PC-3 (cell line): ENCODE data around the gene PSMA7. TPM values are rescaled to one million over a fixed set of nuclear protein-coding genes. Genes with fewer than 3 reads are reported as not detected.
A peak's percentile ranks its signal among the peaks of the same experiment; 100 is the strongest.

Experiments used
- ATAC-seq: fragments of 200-7000 bp; cut with Tn5 transposase; 2 replicates; pipeline ENCODE4 v1.9.1; 2020; ENCODE audit warnings: mild to moderate bottlenecking, moderate library complexity
- BruUV-seq: library from RNA; stranded (reverse); fragments of 400-500 nt; replicated peaks from 2 replicates; lab custom pipeline; 2021; lab: Mats Ljungman, UMichigan
- CTCF ChIA-PET: fragments of 300-600 bp; sonication (Branson Sonifier 250); formaldehyde crosslinking; loops from one replicate; lab custom pipeline; 2022; ENCODE audit warnings: antibody characterized with exemption; lab: Charles Lee
- POLR2A ChIA-PET: fragments of 300-600 bp; sonication (Branson Sonifier 250); formaldehyde crosslinking; loops from one replicate; lab custom pipeline; 2022; ENCODE audit warnings: antibody characterized with exemption; ENCODE audit not compliant: unreplicated experiment; lab: Charles Lee
- DNase-seq: peaks from one replicate; pipeline ENCODE4 v3.0.0-alpha.2; 2015
- H2AFZ ChIP-seq: fragments of 300-600 bp; sonication (generic); 2 replicates; pipeline ENCODE4 v1.6.0; 2016; ENCODE audit warnings: antibody characterized with exemption, low read length
- H3F3A ChIP-seq: fragments of 300-600 bp; sonication (generic); one replicate; pipeline ENCODE4 v1.6.0; 2017; ENCODE audit warnings: antibody characterized with exemption, low read length, control low read depth, mild to moderate bottlenecking; ENCODE audit not compliant: unreplicated experiment
- H3K27ac ChIP-seq: fragments of 300-600 bp; sonication (generic); 2 replicates; pipeline ENCODE4 v1.5.1; 2016; ENCODE audit warnings: mild to moderate bottlenecking, low read length
- H3K27me3 ChIP-seq: fragments of 300-600 bp; sonication (generic); 2 replicates; pipeline ENCODE4 v1.6.1; 2016; ENCODE audit warnings: low read length, mixed read lengths
- H3K36me3 ChIP-seq: fragments of 300-600 bp; sonication (generic); 2 replicates; pipeline ENCODE4 v1.6.1; 2016; ENCODE audit warnings: low read depth, mixed run types, low read length, mixed read lengths
- H3K4me1 ChIP-seq: fragments of 300-600 bp; sonication (generic); 2 replicates; pipeline ENCODE4 v1.5.1; 2016; ENCODE audit warnings: low read length; ENCODE audit not compliant: insufficient read depth
- H3K4me2 ChIP-seq: fragments of 300-600 bp; sonication (generic); 2 replicates; pipeline ENCODE4 v1.6.0; 2016; ENCODE audit warnings: low read length
- H3K4me3 ChIP-seq: fragments of 300-600 bp; sonication (generic); 2 replicates; pipeline ENCODE4 v1.5.1; 2016; ENCODE audit warnings: mild to moderate bottlenecking, low read length, mixed read lengths
- H3K79me2 ChIP-seq: fragments of 300-600 bp; sonication (generic); 2 replicates; pipeline ENCODE4 v1.6.1; 2017; ENCODE audit warnings: low read length, mixed read lengths
- H3K9ac ChIP-seq: fragments of 300-600 bp; sonication (generic); 2 replicates; pipeline ENCODE4 v1.6.0; 2016; ENCODE audit warnings: mild to moderate bottlenecking, low read length
- H3K9me2 ChIP-seq: fragments of 300-600 bp; sonication (generic); replicated peaks from 2 replicates; pipeline ENCODE4 v1.6.1; 2016; ENCODE audit warnings: mixed run types, low read length, mixed read lengths
- H3K9me3 ChIP-seq: fragments of 300-600 bp; sonication (generic); 2 replicates; pipeline ENCODE4 v1.6.1; 2016; ENCODE audit warnings: low read length, mixed read lengths
- H4K20me1 ChIP-seq: fragments of 300-600 bp; sonication (generic); 2 replicates; pipeline ENCODE4 v1.6.1; 2016; ENCODE audit warnings: low read length, mixed read lengths
- CTCF ChIP-seq: fragments of 300-600 bp; sonication (generic); conservative IDR thresholded peaks from 2 replicates; pipeline ENCODE4 v1.5.1; 2017; ENCODE audit warnings: antibody characterized with exemption, low read depth, mild to moderate bottlenecking, low read length
- EZH2 ChIP-seq: fragments of 300-600 bp; sonication (generic); IDR thresholded peaks from one replicate; pipeline ENCODE4 v1.6.1; 2017; ENCODE audit warnings: antibody characterized with exemption, mild to moderate bottlenecking, low read length; ENCODE audit not compliant: unreplicated experiment
- EZH2phosphoT487 ChIP-seq: fragments of 300-600 bp; sonication (generic); IDR thresholded peaks from 2 replicates; pipeline ENCODE4 v1.6.1; 2018; ENCODE audit warnings: mild to moderate bottlenecking, antibody characterized with exemption, low read length, borderline replicate concordance
- intact Hi-C: fragments of 100-400 bp; cut with micrococcal nuclease; formaldehyde crosslinking; loops from 2 replicates; pipeline ENCODE4 v1.9.0; 2023
- total RNA-seq: library from RNA; depleted of rRNA; stranded (reverse); fragments of >200 nt; gene quantifications from 2 replicates; pipeline ENCODE4 v1.2.3, GENCODE V29; 2014

Gene PSMA7
- total RNA-seq, 1 experiment from 2014 or later = 751 TPM

- ATAC-seq = peak; percentile 52
- intact Hi-C loops = no loop called here
- TF ChIP-seq EZH2phosphoT487 = no peak
- no peak for TF ChIP-seq CTCF
- TF ChIP-seq EZH2 = no peak
- no peaks in the 10 kb centered on the region for H3K27me3 ChIP-seq
- H4K20me1 ChIP-seq = peaks cover 72% of the 10 kb centered on the region
- H3F3A ChIP-seq = no peaks in the 10 kb centered on the region
- peak; percentile 63 for DNase-seq
- peak overlapping the region; percentile 30; the same call in 1 of the 2 replicates for H2AFZ ChIP-seq
- peak overlapping the region; percentile 76 for H3K4me3 ChIP-seq
- H3K4me2 ChIP-seq = peak overlapping the region; percentile 89
- H3K9me3 ChIP-seq = no peaks in the 10 kb centered on the region
- no peak overlapping the region for H3K27ac ChIP-seq
- H3K9me2 ChIP-seq = no peaks in the 10 kb centered on the region
- POLR2A ChIA-PET = interaction anchor here (0.6 kb wide), 1 partner anchor 22 kb away, joined by 5 read pairs; no protein-coding TSS in a partner anchor
- CTCF ChIA-PET = no interaction called here
- H3K36me3 ChIP-seq = peaks cover 22% of the 10 kb centered on the region
- BruUV-seq = no TSS peak
- peaks cover 89% of the 10 kb centered on the region for H3K79me2 ChIP-seq
- peaks cover 24% of the 10 kb centered on the region for H3K4me1 ChIP-seq
- peak overlapping the region; percentile 46 for H3K9ac ChIP-seq
These were observed 997 bp upstream of the PSMA7 start for GRCh38 chr20:62143957-62144825.

DNA sequence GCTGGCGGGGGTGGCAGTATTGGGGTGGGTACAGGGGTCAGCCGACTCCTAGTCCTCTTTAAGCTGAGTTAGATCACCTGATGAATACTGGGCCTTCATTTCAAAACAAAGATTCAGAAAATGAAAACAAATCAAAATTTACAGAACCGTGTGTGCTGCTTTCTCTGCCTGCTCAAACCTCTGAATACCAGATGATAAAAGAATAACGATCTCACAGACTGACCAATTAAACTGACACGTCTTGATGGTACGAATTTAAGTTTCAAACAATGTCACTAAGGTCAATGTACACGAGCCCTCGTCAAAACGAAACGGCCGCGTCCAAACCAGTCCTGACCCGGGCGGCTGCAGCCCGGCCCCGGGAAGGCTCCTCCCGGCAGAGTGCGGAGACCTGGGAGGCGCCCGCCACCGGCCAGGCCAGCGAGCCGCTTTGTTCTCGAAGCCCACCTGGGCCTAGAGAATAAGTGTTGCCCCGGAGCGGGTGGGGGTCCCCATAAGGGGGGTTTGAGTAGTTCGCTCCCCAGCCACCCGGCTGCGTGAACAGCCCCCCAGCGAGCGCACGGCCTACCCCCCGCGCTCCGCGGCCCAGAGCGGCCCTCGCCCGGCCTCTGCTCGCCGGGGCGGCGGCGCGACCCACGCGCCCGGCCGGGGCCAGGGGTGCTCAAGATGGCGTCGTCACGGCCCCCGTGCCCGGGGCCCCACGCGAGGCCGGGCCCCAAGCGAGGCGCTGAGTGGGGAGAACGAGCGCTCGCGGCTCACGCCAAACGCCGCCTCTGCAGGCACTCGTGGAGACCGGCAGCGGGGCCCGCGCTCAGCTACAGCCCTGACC is 728 bp downstream of the PSMA7 start:
- H3K36me3 ChIP-seq = peaks cover 38% of the 10 kb centered on the region
- H3K79me2 ChIP-seq = peaks cover 77% of the 10 kb centered on the region
- BruUV-seq = no TSS peak
- peak; percentile 8 for ATAC-seq
- H3K4me2 ChIP-seq = peak overlapping the region; percentile 92
- no peak for DNase-seq
- H3K4me3 ChIP-seq = peak overlapping the region; percentile 85
- peak overlapping the region; percentile 91 for H3K9ac ChIP-seq
- H3K9me3 ChIP-seq = no peaks in the 10 kb centered on the region
- H3K9me2 ChIP-seq = no peaks in the 10 kb centered on the region
- H2AFZ ChIP-seq = no peak overlapping the region
- H4K20me1 ChIP-seq = peaks cover 64% of the 10 kb centered on the region
- H3K27ac ChIP-seq = no peak overlapping the region
- intact Hi-C loops = no loop called here
- peaks cover 24% of the 10 kb centered on the region for H3K4me1 ChIP-seq
- TF ChIP-seq CTCF (no peak), EZH2 (no peak), EZH2phosphoT487 (no peak)
- ChIA-PET POLR2A (no interaction called here), CTCF (interaction anchor here (0.6 to 1.2 kb wide), 3 partner anchors 18 to 131 kb away, joined by 3 to 5 read pairs (median 4); no protein-coding TSS in a partner anchor)
- H3F3A ChIP-seq = no peaks in the 10 kb centered on the region
- no peaks in the 10 kb centered on the region for H3K27me3 ChIP-seq
